ENCODE data around the gene GDPD5. TPM values are rescaled to one million over a fixed set of nuclear protein-coding genes. Genes with fewer than 3 reads are reported as not detected.

The GDPD5 gene
- total and polyA plus RNA-seq, 9 of the 15 experiments (the other 6 are each of a cell fraction or from before 2014, with no cell fraction given), result 0.32 to 27.3 (median 8.0) TPM

DNA sequence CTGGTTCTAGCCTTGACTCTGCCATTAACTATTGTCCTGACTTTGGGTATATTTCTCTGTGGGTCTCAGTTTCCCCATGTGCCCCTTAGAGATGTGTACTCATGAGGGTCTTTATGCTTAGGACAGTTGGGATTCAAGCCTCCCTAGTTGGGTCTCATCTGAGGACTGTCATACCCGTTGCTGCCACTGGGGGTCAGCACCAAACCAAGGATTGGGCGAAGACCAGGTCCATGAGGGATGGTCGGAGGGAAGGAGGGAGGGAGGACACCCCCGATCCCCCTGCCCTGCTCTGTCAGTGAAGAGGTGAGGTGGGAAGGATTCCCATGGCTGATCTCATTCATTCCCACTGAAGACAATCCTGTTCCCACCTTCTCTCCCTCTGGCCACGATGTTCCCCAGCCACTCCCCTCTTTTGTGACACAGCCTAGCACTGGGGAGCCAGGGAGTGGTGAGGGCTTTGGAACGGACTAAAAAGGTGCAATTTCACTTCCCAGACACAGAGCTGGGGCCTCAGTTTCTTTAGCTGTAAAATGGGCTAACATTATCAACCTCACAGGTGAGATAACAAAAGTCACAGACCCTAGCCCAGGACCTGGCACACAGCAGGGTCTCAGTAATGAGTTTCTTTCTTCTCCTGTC, 80.3 kb downstream of the GDPD5 start (continued):
- TF ChIP-seq ERF (CRISPR knock-in tag; IDR thresholded peaks at IDR 0.05), result peak; percentile 36; the same call in 1 of the 2 replicates
- TF ChIP-seq NCOA4 (IDR thresholded peaks at IDR 0.05; ENCODE audit: partially characterized antibody), result no peak
- TF ChIP-seq NCOA6 (IDR thresholded peaks at IDR 0.05), result no peak
- TF ChIP-seq, protein P1, sequence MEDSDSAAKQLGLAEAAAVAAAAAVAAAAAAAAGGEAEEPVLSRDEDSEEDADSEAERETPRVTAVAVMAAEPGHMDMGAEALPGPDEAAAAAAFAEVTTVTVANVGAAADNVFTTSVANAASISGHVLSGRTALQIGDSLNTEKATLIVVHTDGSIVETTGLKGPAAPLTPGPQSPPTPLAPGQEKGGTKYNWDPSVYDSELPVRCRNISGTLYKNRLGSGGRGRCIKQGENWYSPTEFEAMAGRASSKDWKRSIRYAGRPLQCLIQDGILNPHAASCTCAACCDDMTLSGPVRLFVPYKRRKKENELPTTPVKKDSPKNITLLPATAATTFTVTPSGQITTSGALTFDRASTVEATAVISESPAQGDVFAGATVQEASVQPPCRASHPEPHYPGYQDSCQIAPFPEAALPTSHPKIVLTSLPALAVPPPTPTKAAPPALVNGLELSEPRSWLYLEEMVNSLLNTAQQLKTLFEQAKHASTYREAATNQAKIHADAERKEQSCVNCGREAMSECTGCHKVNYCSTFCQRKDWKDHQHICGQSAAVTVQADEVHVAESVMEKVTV (CRISPR knock-in tag; IDR thresholded peaks at IDR 0.05), result peak; percentile 98
- no peak for TF ChIP-seq EZH2 (IDR thresholded peaks at IDR 0.05; ENCODE audit: borderline replicate concordance, low read depth, low read length)
- TF ChIP-seq, protein P2, sequence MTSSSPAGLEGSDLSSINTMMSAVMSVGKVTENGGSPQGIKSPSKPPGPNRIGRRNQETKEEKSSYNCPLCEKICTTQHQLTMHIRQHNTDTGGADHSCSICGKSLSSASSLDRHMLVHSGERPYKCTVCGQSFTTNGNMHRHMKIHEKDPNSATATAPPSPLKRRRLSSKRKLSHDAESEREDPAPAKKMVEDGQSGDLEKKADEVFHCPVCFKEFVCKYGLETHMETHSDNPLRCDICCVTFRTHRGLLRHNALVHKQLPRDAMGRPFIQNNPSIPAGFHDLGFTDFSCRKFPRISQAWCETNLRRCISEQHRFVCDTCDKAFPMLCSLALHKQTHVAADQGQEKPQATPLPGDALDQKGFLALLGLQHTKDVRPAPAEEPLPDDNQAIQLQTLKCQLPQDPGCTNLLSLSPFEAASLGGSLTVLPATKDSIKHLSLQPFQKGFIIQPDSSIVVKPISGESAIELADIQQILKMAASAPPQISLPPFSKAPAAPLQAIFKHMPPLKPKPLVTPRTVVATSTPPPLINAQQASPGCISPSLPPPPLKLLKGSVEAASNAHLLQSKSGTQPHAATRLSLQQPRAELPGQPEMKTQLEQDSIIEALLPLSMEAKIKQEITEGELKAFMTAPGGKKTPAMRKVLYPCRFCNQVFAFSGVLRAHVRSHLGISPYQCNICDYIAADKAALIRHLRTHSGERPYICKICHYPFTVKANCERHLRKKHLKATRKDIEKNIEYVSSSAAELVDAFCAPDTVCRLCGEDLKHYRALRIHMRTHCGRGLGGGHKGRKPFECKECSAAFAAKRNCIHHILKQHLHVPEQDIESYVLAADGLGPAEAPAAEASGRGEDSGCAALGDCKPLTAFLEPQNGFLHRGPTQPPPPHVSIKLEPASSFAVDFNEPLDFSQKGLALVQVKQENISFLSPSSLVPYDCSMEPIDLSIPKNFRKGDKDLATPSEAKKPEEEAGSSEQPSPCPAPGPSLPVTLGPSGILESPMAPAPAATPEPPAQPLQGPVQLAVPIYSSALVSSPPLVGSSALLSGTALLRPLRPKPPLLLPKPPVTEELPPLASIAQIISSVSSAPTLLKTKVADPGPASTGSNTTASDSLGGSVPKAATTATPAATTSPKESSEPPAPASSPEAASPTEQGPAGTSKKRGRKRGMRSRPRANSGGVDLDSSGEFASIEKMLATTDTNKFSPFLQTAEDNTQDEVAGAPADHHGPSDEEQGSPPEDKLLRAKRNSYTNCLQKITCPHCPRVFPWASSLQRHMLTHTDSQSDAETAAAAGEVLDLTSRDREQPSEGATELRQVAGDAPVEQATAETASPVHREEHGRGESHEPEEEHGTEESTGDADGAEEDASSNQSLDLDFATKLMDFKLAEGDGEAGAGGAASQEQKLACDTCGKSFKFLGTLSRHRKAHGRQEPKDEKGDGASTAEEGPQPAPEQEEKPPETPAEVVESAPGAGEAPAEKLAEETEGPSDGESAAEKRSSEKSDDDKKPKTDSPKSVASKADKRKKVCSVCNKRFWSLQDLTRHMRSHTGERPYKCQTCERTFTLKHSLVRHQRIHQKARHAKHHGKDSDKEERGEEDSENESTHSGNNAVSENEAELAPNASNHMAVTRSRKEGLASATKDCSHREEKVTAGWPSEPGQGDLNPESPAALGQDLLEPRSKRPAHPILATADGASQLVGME (CRISPR knock-in tag; IDR thresholded peaks at IDR 0.05), result no peak
- TF ChIP-seq ZNF23 (CRISPR knock-in tag; IDR thresholded peaks at IDR 0.05), result no peak
- TF ChIP-seq JUND (IDR thresholded peaks at IDR 0.05; ENCODE audit: borderline replicate concordance, low read depth, low read length), result peak; percentile 46; the same call in 1 of the 2 replicates
- no peak for TF ChIP-seq JUND (tag; IDR thresholded peaks at IDR 0.05; ENCODE audit: borderline replicate concordance, low read depth, low read length)
- no peak for TF ChIP-seq CBFA2T2 (conservative IDR thresholded peaks at IDR 0.05)
- TF ChIP-seq DDX20 (tag; IDR thresholded peaks at IDR 0.05; ENCODE audit: low read depth), result no peak
- no peak for TF ChIP-seq RBM34 (IDR thresholded peaks at IDR 0.05; ENCODE audit: borderline replicate concordance, insufficient read depth, low read length)
- no peak for TF ChIP-seq EP400 (IDR thresholded peaks at IDR 0.05)
- no peak for TF ChIP-seq MYBL2 (IDR thresholded peaks at IDR 0.05; ENCODE audit: low read depth)
- no peak for TF ChIP-seq MYBL2 (CRISPR knock-in tag; IDR thresholded peaks at IDR 0.05; ENCODE audit: borderline replicate concordance)
- TF ChIP-seq ZNF551 (CRISPR knock-in tag; IDR thresholded peaks at IDR 0.05), result no peak
- TF ChIP-seq ZSCAN29 (IDR thresholded peaks at IDR 0.05), result no peak
- TF ChIP-seq, protein P3, sequence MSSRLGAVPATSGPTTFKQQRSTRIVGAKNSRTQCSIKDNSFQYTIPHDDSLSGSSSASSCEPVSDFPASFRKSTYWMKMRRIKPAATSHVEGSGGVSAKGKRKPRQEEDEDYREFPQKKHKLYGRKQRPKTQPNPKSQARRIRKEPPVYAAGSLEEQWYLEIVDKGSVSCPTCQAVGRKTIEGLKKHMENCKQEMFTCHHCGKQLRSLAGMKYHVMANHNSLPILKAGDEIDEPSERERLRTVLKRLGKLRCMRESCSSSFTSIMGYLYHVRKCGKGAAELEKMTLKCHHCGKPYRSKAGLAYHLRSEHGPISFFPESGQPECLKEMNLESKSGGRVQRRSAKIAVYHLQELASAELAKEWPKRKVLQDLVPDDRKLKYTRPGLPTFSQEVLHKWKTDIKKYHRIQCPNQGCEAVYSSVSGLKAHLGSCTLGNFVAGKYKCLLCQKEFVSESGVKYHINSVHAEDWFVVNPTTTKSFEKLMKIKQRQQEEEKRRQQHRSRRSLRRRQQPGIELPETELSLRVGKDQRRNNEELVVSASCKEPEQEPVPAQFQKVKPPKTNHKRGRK (tag; IDR thresholded peaks at IDR 0.05), result no peak
